T-helper 2 cell treated with Interferon-gamma antibody and Interleukin-4, amounts not matched to agents 100 ng/mL and 5 ng/mL, for 36 hours (primary cell): ENCODE data around the gene MTHFD1L. TPM values are rescaled to one million over a fixed set of nuclear protein-coding genes. Genes with fewer than 3 reads are reported as not detected.

ENCODE experiments used
- intact Hi-C: fragments of 100-400 bp; cut with micrococcal nuclease; formaldehyde crosslinking; loops from one replicate; pipeline ENCODE4 v1.15.1; 2023
- total RNA-seq: library from RNA; stranded (reverse); gene quantifications from 2 replicates; pipeline ENCODE4 v1.2.3, GENCODE V29; 2022

The MTHFD1L gene
- total RNA-seq, 1 donor from 2014 or later: 41.5 TPM

GRCh38 chr6:151147118-151147832 is 281.8 kb downstream of the MTHFD1L start:
- intact Hi-C loops: no loop called here

GRCh38 chr6:151148111-151148510 is 282.6 kb downstream of the MTHFD1L start:
- intact Hi-C loops: no loop called here

- intact Hi-C loops: no loop called here
These were observed 284.3 kb downstream of the MTHFD1L start for GRCh38 chr6:151149793-151150192.
